HG03103 (cell line): ENCODE measurements around the gene SLC35E2B.
"Not testable (repeated sequence)": the region's sequence is repeated elsewhere in the genome, so short reads cannot be mapped to it uniquely, and the experiment has no call there.

Source experiments
- ATAC-seq: cut with Tn5 transposase; IDR thresholded peaks from one replicate; pipeline ENCODE4 v1.9.1; 2021; ENCODE audit warnings: low read depth; ENCODE audit not compliant: unreplicated experiment

Gene SLC35E2B

GRCh38 chr1:1677718-1678580, 14.6 kb downstream of the SLC35E2B start:
- no peak for ATAC-seq

DNA sequence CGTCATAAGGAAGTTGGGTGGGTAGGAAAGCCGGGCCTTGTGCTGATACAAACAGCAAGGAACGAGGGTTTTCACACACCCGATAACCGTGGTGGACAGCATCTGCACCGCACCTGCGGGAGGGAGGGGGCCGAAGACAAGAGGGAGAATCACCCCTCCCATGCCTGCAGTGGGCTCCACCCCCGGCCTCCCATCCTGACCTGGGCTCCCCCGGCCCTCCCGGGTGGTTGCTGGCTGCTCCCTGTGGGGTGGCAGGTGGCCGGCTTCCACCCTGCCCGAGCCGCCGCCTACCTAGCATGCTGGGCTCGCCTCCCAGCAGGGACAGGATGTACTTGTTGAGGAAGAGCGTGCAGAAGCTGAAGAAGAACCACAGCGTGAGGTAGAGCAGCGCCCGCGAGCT, 16.5 kb downstream of the SLC35E2B start:
- not testable (repeated sequence) for ATAC-seq

GRCh38 chr1:1675218-1675617, 17.4 kb downstream of the SLC35E2B start:
- not testable (repeated sequence) for ATAC-seq

GRCh38 chr1:1674806-1675205, 17.8 kb downstream of the SLC35E2B start:
- not testable (repeated sequence) for ATAC-seq

- ATAC-seq, result no peak
Measured at GRCh38 chr1:1672181-1672965, 20.2 kb downstream of the SLC35E2B start.

- no peak for ATAC-seq
Measured at GRCh38 chr1:1671365-1672119, 21.1 kb downstream of the SLC35E2B start.

DNA sequence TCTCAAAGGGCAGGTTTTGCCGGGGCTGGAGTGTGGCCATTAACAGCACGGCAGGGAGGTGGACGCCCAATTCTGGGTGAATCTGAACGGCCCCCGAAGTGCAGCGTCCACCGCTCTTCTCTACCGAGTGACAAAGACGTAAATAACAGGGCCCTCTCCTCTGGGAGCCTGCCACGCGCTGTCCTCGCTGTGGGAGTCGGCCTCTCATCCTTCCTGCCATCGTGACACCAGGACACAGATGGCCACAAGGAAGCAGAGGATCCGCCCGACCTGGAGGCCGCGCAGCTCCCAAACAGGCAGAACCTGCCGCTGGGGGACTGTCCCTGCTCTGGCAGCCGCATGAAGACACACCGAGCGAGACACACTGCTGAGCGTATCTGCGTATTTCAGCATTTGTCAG, 21.7 kb downstream of the SLC35E2B start:
- no peak for ATAC-seq

DNA sequence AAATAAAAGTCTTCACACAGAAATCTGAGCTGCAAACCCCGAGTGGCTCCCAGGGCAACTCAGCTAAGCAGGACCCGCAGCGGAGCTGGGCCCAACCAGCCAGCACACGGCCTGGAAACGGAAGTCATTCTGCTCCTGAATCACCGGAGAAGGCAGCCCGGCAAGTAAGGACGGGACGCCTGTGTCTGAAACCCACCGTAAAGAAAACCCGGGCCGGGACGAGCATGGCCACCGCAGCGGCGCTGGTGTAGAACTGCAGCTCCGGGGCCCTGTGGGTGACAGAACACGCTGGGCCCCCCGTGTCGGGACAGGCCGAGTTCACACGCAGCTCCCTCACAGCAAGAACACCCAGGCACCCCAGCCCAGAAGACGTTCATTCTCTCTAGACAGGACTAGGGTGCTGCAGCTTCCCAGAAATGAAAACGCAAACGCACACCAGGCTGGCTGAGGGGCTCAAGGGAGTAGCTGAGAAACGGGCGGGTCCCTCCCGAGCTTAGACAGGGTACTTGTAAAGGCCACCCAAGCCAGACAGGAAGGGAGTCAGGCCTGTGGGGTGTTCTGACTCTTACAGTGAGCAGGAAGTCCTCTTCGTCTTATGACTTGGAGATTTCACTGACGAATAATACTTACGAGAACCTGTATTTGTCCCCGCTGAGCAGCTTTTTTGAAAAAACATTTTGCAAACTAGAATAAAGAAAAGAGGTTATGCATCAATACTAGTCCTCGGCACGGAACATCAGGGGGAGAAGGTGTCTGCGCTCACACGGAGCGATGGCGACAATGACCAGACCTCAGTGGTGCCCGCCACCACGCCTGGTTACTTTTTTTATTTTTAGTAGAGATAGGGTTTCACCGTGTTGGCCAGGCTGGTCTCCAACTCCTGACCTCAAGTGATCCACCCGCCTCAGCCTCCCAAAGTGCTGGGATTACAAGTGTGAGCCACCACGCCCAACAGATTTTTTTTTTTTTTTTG, 22.8 kb downstream of the SLC35E2B start:
- ATAC-seq, result no peak

- ATAC-seq, result no peak
Measured at GRCh38 chr1:1666526-1666925, 26.1 kb downstream of the SLC35E2B start.

GRCh38 chr1:1665815-1666251, 26.8 kb downstream of the SLC35E2B start:
- ATAC-seq, result no peak

DNA sequence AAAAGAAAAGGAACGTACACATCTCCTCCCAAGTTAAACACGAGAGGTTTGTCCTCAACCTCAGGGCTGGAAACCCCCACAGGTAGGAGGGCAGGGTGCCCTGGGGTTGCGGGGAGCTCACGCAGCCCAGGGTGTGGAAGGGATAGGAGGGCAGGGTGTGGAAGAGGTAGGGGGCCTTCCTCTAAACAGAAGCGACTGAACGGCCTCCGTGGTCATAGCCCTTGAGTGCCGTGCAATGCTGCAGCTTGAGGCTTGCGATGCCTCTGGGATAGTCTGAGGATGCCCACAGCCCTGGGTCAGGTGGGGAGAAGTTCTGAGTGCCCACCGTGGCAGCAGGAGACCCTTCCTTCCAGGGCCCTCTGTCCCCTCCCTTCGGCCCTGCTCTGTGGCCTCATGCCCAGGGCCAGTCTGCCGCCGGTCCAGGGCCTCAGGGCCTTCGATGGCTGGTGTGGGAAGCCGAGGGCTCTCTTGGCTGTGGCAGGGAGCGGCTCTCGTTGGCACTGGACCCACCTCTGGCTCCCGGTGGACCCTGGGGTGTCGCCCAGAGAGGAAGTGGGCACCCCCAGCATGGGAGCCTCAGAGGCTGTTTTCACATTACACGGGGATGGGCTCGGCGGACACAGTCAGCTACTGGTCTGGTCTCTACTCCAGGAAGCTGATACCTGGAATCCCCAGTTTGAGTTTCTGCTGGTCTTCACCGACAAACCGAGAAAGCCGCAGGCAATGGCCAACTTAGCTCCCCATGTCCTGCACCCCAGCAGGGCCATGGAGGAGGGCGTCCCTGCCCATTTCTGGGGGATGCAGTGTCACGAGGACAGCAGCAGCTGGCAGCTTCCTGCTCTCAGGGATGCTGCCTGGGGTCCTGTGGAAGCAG, 27.4 kb downstream of the SLC35E2B start:
- no peak for ATAC-seq

DNA sequence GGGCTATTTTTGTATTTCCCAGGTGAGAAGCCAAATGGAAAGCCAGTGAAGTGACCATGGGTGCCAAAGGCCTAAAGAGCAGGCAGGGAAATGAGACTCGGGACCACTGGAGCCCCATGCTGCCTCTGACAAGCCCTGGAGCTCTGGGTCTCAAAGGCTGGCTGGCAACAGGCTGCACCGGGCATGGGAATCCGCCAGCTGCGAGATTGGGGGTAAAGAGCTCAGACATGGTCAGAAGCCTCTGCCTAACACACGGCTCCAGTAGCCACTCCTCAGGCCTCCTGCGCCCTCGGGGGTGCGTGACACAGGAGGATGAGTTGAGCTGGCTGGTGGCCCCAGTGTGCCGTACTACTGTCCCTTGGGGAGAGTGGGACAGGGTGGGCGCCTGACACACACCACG, 28.3 kb downstream of the SLC35E2B start:
- ATAC-seq, result not testable (repeated sequence)

DNA sequence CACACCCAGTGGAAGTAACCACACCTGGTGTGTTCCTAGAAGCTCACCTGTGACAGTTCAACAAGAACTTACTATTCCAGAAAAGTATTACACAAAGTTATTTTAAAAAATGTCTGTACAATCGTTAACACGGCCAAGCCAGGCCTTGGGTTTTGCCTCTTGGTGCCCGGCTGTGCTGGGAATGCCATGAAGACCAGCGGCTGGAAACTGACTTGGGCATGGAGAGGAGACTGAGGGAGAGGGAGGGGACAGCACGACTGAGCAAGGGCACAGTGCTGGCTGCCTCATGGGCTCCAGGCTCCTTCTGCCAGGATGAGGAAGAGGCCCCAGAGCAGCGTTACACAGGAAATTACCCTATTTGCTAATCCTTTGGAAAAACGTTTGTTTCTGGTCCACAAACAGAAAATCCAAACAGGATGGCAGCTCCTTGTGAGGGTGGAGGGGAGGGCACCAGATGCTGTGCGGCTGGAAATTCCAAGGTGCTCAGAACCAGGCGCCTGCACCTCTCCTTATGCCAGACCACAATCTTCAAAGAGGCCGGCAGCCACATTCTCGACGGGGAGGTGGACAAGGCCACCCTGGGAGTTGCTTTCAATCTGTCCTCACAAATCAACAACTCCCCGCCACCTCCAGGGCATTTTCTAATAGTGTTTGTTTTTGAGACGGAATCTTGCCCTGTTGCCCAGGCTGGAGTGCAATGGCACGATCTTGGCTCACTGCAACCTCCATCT, 29.6 kb downstream of the SLC35E2B start:
- ATAC-seq, result not testable (repeated sequence)

DNA sequence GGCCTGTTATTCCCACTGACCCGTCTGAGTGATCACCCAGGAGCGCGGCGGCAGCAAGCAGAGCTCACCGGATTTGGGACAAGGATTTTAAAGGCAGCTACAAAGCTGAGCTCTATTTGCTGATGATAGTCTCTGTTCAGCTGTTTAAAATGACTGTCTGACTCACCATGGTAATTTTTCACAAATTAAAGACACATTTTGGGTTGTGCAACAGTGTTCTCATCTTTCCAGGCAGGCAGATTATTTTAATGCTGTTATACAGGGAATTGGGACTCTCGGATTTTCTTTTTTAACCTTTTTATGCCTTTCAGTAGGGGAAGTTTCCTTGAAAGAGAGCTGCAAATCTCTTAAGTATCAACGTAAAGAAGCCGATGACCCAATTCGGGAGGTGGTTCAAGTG, 30.2 kb downstream of the SLC35E2B start:
- not testable (repeated sequence) for ATAC-seq

DNA sequence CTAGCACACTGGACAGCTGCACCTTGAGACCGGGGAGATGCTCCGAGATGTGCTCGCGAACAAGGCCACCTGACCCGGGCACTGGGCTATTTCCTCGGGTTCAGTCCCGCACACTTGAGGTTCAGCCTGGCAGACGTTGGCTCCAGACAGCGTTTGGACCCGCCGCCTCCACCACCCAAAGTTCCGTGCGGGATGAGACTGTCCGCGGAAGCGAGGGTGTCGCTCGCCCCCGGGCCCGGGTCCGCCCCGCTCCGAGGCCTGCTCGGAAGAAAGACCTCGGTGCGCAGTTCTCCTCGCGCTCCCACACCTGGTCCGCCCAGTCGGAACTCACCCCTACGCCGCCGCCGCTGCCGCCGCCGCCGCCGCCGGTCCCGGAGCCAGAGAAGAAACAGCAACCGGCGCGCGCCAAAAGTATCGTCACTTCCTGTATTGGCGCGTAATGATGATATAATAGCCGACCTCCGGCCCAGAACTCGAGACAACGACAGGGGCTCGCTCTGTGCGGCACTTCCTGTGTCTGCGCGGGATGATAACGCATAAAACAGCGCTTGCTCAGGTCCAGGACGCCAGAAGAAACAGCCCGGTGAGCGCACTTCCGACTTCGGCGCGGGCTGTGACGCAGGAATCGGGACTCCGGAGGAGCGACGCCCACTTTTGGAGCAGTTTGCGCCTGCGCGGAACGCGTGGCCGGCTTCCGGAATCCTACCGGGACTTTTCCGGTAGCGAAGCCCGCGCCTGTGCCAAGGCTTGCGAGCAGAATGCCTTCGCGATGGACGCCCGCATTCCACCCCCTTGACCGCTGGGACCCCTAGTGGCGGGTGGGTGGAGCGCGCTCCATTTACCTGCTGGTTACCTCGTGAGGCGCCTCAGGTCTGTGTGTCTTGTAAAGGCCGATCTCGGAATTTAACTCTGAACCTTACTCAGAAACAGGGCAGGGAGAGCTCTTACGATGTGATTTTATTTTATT, 33.7 kb downstream of the SLC35E2B start, which contains the start of gene CDK11B:
Gene CDK11B (minus strand): TSS at position 422 of the 967 bp plus-strand sequence. CDS start 1,519 bp downstream, outside the sequence.
- ATAC-seq, result peak; percentile 78

- ATAC-seq, result not testable (repeated sequence)
Measured at GRCh38 chr1:1648265-1648664, 44.3 kb downstream of the SLC35E2B start.
